ENCODE results near the gene LMAN2L.
A peak's percentile ranks its signal among the peaks of the same experiment; 100 is the strongest.

Gene LMAN2L, protein sequence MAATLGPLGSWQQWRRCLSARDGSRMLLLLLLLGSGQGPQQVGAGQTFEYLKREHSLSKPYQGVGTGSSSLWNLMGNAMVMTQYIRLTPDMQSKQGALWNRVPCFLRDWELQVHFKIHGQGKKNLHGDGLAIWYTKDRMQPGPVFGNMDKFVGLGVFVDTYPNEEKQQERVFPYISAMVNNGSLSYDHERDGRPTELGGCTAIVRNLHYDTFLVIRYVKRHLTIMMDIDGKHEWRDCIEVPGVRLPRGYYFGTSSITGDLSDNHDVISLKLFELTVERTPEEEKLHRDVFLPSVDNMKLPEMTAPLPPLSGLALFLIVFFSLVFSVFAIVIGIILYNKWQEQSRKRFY

DNA sequence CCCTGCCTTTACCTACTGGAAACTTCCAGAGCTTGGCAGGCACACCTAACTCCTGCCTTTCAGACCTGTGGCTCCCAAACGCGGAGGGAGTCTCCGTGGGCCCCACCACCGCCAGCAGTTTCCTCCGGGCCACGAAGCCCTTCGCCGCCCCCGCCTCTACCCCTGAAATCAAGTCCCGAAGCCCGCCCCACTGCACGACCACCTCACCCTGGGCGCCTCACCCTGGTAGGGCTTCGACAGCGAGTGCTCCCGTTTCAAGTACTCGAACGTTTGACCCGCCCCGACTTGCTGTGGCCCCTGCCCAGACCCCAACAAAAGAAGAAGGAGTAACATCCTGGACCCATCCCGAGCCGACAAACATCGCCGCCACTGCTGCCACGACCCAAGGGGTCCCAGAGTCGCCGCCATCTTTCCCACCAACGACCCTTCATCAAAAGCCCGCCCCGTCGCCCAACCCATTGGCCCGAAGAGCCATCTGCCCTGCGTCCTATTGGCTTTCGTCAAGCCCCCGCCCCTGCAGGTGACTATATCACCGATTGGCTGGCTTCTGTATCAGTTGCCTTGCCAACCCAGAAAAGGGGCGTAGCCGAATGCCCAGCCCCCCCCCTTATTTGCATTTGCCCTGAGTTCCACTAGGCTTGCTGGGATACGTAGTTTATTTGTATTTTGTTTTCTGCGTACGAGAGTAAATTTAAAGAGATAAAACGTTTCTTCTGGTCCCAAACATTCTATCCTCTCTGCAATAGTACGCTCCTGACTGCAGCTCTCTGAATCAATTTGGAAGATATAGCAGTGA, at the start of gene LMAN2L:
TSS of gene LMAN2L (minus strand) at position 432 of the 796 bp plus-strand sequence. CDS start at position 408, 24 bp downstream.
- DNase-seq = peak; percentile 96

DNA sequence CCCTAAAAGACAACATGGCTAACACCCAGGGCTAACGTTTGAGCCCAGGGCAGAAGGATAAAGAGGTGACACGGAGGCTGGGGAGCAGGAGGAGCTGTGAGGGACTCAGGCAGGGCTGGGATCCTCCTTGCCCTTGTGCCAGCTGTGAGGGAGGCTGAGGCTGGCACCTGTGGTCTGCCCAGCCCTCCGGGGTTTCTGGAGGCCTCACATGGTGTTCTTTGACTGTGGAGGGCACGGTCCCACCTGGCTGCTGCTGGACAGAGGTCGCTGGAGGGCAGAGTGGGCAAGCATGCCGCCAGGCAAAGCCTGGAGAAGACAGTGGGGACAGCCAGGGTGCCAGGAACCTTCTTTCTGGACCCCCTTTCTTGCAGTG, 49.4 kb upstream of the LMAN2L start:
- no peak for DNase-seq

DNA sequence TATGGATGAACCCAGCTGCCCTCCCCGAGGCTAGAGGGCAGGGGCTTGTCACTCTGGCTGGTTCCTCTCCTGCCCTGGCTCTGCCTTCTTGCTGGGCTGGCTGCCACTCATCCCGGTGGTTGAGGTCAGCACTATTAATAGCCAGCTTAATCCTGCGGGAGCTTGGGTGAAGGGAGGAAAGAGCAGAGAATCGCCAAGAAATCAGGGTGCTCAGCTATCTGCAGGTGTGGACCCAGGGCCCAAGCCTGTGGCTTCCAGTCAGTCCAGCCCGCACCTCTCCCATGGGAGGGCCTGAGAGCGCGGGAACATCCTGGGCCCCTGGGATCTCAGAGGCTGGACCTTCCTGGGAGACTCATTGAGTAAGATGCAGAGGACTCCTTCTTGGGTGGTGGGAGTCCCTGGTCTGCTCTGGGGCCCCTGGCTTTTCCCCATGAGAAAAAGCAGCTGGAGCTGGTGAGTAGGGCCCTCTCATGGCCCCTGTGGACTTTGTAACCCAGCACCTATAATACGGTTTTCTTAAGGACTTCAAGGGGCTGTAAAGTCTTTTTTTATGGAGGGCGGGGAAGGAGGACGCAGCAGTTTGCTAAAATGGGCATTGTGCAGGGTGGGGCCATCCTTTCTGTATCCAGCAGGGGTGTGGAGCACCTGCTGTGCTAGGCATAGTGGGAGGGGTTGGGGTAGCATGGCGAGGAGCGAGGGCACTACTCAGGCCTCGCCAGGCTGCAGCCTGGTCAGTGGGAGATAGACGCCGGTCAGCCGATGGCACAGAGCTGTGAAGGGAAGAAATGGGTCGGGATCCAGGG, 48.8 kb upstream of the LMAN2L start:
- DNase-seq = no peak

DNA sequence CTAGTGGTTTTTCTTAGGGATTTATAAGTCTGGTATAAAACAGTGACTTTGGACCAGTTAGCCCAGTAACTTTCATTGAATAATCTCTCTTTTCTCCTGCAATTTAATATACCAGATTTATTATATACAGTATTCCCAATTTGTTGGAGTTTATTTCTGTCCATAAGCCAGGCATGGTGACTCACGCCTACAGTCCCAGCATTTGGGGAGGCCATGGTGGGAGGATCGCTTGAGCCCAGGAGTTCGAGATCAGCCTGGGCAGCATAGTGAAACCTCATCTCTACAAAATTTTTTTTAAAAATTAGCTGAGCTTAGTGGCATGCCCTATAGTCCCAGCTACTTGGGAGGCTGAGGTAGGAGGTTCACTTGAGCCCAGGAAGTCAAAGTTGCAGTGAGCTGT, 47.5 kb upstream of the LMAN2L start:
- no peak for DNase-seq

DNA sequence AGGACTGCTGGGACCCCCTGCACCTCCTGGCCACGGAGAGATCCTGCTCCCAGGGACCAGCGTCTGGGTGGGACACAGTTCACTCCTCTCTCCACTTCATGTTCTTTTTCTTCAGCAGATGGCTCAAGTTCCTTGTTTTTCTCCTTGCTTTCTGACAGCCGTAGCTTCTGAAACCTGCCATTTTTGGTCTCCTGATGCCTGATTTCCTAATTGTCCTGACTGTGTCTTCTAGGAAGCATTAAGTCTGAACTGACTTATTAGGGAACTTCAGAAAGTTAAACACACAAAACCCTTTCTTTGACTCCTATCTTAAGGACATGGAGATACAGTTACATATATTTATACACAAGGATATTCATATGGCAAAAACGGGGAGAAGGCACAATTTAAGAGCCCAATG, 43.5 kb upstream of the LMAN2L start:
- no peak for DNase-seq

DNA sequence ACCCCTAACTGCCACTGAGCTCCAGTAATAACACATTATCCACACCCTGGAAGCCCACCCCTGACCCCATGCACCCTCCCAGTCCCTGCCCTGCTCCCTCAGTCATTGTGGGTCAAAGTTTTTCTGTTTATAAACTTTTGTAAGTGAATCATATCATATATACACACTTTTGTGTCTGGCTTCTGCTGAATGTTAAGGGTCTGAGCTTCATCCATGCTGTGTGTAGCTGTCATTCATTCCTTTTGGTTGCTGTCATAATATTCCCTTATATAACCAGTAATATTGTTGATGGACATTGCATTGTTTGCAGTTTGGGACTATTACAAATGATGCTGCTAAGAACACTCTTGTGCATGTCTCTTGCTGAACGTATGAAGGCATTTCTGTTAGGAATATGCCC, 35.3 kb upstream of the LMAN2L start:
- no peak for DNase-seq

DNA sequence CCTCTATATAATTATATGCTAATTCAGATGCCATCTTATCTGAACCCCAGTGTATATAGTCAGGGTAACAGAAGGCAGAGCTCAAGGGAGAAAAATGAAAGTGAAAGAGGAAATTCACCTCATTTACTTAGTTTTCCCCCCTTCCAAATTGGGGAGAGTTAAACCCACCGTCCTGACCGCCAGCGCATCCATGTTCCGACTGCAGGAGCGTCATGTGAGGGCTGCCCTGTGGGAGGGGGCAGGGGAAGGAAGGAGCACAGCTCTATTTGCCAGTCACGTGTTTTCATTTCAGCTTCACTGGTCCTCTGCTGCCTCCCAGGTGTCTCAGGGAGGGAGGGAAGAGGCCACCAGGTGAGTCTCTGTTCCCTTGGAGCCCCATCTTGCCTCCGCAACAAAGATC, 34.1 kb upstream of the LMAN2L start:
- no peak for DNase-seq

DNA sequence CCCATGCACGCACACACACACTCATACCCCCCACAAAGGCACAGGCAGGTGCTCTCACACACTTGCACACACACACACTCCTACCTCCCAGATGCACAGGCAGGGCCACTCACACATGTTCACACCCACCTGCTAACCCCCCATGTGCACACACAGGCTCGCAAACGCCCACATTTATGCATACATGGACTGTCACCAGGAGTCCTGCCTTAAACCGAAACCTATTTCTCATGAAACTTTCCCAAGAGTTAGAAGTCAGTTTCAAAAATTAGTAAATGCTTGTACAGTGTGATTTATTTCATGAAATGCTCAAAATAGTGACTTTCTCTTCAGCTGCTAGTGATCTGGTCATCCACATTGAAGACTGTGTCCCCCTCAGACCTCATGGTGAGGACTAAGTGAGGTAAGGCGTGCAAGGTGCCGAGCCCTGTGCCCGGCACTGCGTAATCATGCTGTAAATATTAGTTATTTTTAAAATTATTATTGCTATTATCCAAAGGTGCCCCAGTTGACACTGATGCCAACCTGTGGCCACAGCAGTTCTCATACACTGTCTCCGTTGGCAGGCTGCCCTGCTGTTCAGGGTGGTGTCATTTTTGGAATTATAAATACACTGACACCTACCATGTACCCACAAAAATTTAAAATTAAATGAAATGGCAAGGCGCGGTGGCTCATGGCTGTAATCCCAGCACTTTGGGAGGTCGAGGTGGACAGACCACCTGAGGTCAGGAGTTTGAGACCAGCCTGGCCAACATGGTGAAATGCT, 33.2 kb upstream of the LMAN2L start:
- no peak for DNase-seq

DNA sequence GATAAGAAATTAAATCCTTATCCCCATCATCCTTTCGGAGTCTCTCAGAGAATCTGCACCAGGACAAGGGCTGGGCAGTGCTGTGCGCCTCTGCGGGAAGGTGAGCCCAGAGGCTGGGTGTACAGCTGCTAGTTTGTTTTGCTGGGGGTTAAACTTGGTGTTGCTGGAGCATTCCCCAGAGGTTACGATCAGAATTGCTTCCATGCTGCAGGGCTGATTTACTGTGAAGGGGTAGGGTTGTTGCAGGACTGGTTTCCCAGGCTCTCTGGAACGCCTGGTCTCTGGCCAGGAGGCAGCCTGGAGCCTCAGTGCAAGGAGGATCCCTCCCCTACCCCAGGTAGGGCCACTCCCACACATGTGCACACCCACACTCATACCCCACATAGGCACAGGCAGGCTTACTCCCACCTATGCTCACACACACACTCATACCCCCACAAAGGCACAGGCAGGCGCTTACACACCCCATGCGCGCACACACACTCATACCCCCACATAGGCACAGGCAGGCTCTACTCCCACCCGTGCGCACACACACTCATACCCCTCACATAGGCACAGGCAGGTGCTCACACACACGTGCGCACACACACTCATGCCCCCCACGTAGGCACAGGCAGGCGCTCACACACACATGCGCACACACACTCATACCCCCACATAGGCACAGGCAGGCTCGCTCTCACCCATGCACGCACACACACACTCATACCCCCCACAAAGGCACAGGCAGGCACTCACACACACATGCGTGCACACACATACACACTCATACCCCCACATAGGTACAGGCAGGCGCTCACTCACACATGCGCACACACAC, 32.1 kb upstream of the LMAN2L start:
- no peak for DNase-seq

DNA sequence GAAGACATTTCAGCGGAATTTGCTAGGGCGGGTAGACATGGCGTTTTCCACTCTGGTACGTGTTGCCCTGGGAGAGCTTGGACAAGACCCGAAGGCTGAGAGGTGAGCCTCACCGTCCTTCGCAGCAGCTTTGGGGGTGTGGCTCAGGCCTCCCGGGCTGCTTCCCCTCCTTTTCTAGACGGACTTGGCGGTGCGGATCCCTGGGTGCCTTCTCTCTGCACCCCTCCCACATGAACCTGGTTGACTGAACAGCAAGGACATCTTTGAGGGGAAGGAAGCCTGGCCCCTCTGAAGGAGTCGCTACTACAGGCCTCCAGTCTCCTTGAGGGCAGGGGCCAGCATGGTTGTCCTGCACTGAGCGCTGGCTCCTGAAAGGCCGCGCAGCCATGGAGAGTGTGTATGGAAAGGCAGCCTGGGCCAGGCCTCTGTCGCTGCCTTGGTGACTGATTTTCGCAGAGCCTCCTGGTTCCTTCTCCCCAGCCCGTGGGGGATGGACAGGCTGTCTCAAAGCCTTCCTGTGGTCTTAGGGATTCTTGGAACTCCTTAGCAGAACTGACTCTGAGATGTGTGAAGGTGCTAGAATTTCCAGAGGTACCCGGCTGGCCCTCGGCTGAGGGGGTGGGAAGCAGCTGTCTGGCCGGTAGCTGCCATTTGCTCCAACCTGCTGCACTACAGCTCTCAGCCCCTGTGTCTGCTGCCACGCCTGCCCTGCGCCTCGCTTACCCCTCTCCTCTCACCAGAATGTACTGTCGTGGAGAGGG, 30.8 kb upstream of the LMAN2L start:
- no peak for DNase-seq

DNA sequence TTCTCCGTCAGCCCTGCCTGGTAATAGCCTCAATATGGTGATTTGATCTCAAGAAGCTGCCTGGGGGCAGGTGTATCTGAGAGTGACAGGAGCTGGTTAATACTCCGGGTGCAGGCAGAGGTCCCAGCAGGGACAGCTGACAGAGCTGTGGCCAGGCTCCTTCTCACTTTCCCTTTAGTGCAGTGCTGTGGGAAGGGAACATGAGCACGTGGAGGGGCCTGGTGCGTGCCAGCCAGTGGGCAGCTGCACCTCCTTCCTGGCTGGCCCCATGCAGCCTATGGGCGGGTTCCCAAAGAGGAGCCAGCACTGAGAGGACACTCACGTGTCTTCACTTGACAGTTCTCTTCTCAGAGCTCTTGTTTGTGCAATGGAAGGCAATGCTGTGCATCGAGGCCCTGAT, 29.9 kb upstream of the LMAN2L start:
- no peak for DNase-seq

DNA sequence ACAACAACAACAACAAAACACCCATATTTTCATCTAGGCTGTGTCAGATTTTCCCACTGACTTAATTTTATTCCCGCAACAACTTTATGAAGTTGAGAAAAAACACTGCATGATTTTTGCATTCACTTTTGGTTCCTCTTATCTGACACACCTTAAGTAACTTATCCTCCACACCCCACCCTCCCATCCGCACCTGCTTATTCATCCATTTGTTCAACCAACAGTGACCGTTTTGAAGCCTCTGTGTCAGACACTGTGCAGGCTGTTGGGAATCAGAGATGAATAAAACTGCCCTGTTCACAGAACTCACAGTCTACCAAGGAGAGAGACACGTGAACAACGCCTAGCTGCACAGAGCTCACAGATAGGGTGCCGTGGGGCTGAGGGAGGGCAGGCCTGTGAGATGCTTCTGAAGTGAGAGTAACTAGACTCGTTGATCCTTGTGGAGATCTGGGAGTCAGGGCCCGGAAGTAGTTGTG, 28.3 kb upstream of the LMAN2L start:
- DNase-seq = no peak

DNA sequence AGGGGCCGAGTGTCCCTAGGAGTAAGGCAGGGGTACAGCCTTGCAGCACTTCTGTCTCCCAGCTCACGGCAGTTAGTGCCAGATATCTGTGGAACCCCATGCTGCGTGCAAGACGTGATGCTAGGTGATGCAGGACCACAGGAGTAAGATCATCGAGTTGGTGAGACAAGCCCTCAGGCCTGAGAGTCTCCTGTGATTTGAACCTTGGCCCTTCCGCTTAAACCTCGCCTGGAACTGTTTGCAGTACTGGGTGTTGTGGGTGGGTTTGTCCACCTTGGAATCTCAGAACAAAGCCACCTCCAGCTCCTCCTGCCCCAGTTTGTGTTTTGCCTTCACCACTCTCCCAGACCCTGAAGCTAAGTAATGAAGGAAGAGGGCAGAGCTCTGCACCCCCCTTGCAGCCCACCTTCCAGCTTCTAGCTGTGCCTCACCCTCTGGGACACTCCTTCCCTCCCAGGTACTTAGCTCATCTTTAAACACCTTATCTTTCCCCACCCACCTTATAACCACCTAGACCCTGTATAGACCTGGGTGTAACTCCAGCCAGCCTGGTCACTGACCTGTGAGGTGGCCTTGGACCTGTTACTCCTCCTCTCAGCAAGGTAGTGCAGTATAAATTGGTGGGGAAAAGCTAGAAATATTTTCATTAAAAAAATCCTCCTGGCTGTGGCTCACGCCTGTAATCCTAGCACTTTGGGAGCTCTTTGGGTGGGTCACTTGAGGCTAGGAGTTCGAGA, 27.4 kb upstream of the LMAN2L start:
- DNase-seq = no peak

DNA sequence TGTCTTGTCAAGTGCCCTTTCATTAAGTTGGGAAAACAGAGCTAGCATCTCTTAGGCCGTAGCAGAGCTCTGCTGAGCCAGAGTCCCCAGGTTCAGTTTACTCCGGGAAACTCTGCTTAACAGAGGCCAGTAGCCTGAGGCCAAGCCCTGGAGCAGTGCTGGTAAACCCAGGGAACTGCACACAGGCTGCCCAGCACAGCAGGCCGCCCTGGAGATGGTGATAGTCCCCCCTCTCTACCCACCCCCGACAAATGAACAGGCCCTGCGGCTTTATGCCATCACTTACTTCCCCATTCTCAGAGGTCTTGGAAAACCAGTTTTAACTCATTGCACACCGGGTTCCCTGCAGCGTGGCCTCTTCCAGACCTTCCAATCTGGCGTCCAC, 24.4 kb upstream of the LMAN2L start:
- DNase-seq = no peak

DNA sequence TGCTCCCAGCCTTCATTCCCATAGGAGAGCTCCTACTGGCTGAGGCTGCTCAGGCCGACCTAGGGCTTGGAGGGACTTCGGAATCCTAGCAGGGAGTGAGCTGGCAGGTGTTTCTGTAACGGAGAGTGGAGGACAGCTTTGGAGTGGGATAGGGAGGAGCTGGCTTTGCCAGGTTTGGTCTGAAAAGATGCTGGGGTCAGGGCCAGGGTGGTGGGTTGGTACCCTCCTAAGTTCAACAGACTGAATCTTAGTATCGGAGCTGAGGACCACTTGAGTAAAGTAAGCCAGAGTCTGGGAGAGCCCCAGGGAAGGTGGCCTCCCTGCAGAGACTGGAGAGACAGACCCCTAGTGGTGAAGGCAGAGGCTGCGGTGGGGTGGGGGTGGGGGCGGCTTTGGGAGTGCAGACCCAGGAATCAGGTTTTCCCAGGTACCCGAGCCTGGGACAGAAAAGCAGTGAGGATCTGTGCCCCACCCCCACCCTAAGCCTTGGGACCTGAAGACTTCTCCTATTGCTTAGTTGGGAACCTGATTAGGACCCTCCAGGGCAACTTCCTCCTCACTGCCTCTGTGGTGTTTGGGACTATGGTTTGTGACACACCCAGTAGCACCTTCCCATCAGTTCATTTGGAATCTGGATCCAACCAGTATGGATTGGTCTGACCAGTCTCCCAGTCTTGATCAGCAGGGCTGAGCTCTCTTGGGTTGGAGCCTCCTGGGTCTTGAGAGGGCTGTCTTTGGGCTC, 23.8 kb upstream of the LMAN2L start:
- DNase-seq = no peak

DNA sequence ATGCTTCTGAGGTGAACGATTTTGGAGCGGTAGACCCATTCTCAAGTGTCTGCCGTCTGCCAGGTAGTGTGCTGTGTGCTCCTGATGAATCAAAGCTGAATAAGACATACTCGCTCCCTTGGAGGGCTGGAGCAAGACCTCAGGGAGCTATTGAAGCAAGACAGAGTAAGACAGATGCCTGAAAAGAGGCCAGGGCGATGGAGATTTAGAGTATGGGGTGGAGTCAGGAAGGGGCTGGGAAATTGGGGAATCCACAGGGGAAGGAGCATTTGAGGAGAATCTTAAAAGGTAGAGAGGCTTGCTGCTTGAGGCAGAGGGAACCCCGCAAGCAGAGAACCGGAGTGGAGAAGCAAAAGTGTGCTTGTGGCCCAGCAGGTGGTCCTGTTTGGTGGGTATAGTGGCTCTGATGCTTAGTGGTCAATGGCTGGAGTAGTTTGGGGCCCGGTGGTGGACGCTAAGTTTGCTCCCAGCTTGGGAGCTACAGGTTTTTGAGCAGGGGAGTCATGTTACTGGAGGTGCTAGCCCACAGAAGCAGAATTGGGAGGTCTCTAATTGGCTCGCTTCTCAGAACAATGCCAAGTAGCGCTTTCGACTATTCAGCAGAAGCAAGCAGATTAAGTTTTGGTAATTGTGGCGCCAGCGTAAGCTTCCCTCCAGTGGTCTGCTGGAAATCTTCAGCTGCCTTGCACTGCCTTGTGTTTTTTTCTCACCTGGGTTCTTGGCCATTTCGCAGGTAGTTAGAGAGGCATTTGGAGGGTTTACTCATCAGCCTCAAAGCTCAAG, 22.9 kb upstream of the LMAN2L start:
- DNase-seq = peak; percentile 22

DNA sequence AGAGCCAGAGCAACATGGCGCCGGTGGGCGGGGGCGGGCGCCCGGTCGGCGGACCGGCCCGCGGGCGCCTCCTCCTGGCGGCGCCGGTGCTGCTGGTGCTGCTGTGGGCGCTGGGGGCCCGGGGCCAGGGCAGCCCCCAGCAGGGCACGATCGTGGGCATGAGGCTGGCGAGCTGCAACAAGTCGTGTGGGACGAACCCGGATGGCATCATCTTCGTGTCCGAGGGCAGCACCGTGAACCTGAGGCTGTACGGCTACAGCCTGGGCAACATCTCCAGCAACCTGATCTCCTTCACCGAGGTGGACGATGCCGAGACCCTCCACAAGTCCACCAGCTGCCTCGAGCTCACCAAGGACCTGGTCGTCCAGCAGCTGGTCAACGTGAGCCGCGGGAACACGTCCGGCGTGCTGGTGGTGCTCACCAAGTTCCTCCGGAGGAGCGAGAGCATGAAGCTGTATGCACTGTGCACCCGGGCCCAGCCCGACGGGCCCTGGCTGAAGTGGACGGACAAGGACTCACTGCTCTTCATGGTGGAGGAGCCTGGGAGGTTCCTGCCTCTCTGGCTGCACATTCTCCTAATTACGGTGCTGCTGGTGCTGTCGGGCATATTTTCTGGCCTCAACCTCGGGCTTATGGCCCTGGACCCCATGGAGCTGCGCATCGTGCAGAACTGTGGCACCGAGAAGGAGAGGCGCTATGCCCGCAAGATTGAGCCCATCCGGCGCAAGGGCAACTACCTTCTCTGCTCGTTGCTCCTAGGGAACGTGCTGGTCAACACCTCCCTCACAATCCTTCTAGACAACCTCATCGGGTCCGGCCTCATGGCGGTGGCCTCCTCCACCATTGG, 21.3 kb upstream of the LMAN2L start:
- no peak for DNase-seq
